ENCODE measurements around the gene ARHGAP24. TPM values are rescaled to one million over a fixed set of nuclear protein-coding genes. Genes with fewer than 3 reads are reported as not detected.

ARHGAP24 gene
- total and polyA plus RNA-seq, 4 donors = 1.8 to 15.2 (median 3.3) TPM

- H3K9ac ChIP-seq (ENCODE audit: low read depth in 1 of 2, low read length in 2 of 2) = no peak overlapping the region
- H3K4me1 ChIP-seq (ENCODE audit: control insufficient read depth in 4 of 4, insufficient read depth in 4 of 4, low read length in 3 of 4) = no peaks in the 10 kb centered on the region
- DNase-seq (ENCODE audit: low spot score) = no peak
Observed at GRCh38 chr4:85600501-85600900, 125.6 kb downstream of the ARHGAP24 start.

More at GRCh38 chr4:85600501-85600900, 125.6 kb downstream of the ARHGAP24 start:
- TF ChIP-seq JUND (IDR thresholded peaks at IDR 0.05) (no peak), GABPA (IDR thresholded peaks at IDR 0.05 in 1 of 2, conservative IDR thresholded peaks at IDR 0.05 in 1 of 2) (no peak), ZBTB33 (IDR thresholded peaks at IDR 0.05) (no peak), SP1 (IDR thresholded peaks at IDR 0.05) (no peak), YY1 (IDR thresholded peaks at IDR 0.05) (no peak), MAX (IDR thresholded peaks at IDR 0.05) (no peak), HNF4G (IDR thresholded peaks at IDR 0.05) (no peak), CTCF (IDR thresholded peaks at IDR 0.05; ENCODE audit: low read depth, low read length, missing input control) (no peak), RXRA (IDR thresholded peaks at IDR 0.05) (no peak), REST (IDR thresholded peaks at IDR 0.05) (no peak), HNF4A (conservative IDR thresholded peaks at IDR 0.05) (no peak), TAF1 (conservative IDR thresholded peaks at IDR 0.05) (no peak), ATF3 (IDR thresholded peaks at IDR 0.05) (no peak), NR2F2 (IDR thresholded peaks at IDR 0.05) (no peak), FOXA2 (IDR thresholded peaks at IDR 0.05) (no peak), RAD21 (IDR thresholded peaks at IDR 0.05) (no peak)
- WGBS = 69% methylated on average over 4 of the region's 4 CpGs
- H3K36me3 ChIP-seq (ENCODE audit: control insufficient read depth in 4 of 4, insufficient read depth in 3 of 4, low read depth in 1 of 4, low read length in 3 of 4) = no peaks in the 10 kb centered on the region
- H3K4me3 ChIP-seq (ENCODE audit: low read depth in 1 of 3, low read length in 3 of 3) = no peak overlapping the region
- no peaks in the 10 kb centered on the region for H3K27me3 ChIP-seq (ENCODE audit: control insufficient read depth in 4 of 4, insufficient read depth in 4 of 4, low read length in 3 of 4)
- H3K27ac ChIP-seq (ENCODE audit: low read depth in 1 of 2, low read length in 2 of 2) = no peak overlapping the region
- H3K9me3 ChIP-seq (ENCODE audit: control insufficient read depth in 4 of 4, low read length in 3 of 4) = no peaks in the 10 kb centered on the region

Data from liver (tissue), 9 donors.